NCI-H345 treated with DMSO at 0.1 percent for 48 hours (cell line): Measurements from ENCODE around the gene SLA2.
"Not testable (repeated sequence)": the region's sequence is repeated elsewhere in the genome, so short reads cannot be mapped to it uniquely, and the experiment has no call there.

Experiments used
- DNase-seq: peaks from one replicate; lab custom pipeline; 2025; ENCODE audit not compliant: unreplicated experiment; lab: John Stamatoyannopoulos, UW

The SLA2 gene

DNA sequence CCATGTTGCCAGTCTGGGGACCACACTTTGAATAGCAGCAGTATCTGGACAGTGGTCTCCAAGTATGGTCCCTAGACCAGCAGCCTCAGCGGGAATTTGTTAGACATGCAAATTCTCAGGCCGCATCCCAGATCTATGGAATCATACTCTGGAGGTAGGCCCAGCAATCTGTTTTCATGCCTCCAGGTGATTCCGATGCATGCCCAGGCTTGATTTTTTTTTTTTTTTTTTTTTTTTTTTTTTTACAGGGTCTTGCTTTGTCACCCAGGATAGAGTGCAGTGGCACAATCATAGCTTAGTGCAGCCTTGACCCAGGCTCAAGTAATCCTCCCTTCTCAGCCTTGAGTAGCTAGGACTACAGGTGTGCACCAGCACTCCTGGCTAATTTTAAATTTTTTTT lies 682 bp upstream of the SLA2 start:
- DNase-seq = no peak

DNA sequence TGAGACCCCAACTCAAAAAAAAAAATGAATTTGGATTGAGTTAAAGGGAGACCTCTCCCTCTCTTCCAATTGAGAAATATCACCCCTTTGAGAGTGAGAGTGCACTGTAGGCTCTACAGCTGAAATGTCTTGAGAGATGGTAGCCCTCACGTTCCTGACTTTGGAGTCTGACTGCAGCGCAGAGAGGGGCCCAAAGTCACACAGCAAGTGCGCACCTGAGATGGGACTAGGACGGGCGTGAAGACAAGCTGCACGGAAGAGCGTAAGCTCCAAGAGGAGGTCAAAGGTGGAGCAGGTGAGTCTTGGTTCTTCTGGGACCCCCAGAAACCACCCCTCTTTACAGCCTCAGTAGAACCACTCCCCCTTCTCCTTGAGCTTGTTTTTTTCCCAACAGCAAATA lies 643 bp downstream of the SLA2 start:
- no peak for DNase-seq

DNA sequence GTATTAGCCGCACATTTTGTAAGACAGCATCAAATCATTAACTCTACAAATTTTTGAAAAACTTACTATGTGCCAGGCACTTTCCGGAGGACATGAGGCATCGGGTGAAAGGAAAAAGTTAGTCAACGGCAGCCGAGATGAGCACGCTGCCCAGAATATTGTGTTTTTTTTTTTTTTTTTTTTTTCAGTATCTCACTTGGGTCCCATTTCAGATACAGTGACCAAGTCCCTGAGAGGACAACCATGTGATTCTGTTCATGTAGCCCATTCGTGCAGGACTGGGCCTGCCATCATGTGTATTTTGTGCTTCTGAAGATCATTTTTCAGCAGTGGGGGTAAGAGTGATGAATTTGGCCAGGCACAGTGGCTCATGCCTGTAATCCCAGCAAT lies 1.3 kb downstream of the SLA2 start:
- no peak for DNase-seq

DNA sequence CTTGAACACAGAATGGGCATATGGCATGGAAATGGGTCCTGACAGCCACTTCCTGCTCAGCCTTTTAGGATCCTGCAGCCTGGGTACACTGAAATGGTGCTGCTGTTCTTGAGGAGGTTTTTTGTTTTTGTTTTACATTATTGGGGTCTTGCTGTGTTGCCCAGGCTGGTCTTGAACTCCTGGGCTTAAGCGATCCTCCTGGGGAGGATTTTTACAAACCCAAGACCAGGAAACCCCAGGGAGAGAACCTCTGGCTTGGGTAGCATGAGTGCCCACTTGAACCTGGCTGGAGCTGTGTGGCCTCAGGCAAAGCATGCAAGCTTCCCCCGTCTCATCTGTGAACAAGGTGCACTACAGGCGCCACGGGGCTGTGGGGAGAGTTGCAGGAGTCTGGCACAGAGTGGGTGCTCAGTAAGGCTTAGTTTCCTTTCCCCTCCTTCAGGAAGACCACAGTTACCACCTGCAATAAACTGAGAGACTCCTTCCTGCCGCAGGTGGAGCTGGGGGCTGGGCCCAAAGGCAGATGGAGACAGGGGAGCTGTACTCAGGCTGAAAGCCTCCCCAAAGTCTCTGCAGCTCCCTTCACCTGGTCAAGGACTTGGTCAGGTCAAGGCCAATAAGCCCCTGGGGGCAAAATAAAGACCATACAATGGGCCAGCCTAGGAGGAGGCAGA lies 1.8 kb downstream of the SLA2 start:
- no peak for DNase-seq

DNA sequence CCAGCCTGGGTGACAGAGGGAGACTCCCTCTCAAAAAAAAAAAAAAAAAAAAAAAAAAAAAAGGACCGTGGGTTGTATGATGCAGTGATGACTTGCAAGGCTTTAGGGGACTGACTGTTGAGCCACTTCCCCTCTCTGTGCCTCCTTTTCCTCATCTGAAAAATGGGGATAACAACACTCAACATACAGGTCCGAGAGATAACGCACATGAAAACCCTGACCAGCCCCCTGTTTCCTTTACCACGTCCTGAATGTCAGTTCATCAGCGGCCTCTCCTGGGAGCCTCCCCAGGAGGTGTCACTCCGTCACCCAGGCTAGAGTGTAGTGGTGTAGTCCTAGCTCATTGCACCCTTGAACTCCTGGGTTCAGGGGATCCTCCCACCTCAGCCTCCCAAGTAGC lies 3.9 kb downstream of the SLA2 start:
- no peak for DNase-seq

DNA sequence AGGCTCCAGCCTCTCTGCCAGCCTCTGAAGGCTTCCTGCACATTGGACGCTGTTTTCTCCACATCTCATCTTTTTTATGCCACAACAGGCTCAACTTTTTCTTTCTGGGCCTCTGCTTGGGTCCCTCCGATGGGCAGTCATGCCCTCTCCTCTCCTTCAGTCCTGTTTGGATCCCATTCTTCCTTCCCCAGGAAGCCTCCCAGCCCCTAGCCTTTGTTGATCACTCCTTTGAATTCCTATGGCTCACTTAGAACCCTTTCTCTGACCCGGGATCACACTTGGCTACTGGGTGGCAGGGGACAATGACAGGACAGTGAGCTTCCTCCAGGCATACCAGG lies 4.5 kb downstream of the SLA2 start:
- no peak for DNase-seq

DNA sequence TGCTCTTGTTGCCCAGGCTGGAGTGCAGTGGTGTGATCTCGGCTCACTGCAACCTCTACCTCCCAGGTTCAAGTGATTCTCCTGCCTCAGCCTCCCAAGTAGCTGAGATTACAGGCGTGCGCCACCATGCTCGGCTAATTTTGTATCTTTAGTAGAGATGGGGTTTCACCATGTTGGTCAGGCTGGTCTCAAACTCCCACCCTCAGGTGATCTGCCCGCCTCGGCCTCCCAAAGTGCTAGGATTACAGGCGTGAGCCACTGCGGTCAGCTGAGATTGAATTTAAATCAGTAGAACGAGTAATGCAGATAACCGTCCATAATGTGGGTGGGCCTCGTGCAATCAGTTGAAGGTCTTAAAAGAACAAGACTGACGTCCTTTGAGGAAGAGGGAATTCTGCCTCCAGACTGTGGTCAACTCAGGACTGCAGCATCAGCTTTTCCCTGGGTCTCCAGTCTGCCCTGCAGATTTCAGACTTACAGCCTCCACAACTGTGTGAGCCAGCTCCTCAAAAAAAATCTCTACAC lies 7.1 kb downstream of the SLA2 start:
- not testable (repeated sequence) for DNase-seq

DNA sequence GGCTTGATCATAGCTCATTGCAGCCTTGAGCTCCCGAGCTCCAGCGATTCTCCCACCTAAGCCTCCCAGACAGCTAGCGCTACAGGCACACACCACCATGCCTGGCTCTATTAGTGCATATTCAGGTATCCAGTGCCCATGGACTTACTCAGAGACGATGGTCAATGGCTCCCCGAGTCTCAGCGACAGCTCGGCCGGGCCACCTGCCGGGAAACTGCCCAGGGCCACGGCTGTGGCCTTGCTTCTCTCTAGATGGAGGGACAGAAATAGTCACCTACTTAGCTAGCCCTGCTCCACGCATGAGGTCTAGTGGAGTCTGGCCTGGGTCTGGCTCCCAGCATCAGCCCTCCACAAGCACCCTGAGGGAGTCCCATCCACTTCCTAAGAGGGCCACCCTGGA lies 11.7 kb downstream of the SLA2 start:
- no peak for DNase-seq

DNA sequence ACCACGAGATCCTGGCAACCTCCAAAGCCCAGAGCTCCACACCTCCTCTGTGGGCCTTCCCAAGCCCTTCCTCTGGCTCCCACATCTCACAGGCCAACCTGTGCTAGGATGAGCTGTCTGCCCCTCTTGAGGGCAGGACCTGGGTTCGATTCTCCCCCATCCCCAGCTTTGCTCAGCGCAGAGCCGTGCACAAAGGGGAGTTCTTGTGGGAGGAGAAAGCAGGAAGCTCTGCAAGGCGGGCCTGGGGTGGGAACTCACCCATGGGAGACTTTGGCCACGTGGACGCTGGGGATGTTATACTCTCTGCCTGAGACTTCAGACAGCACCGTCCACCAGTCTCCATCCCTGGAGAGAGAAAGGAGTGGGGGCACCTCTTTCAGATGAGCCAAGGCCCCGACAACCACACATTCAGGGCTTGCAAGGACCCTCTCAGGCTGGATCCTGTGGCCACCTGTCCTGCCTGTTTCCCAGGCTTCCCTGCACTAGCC lies 12.7 kb downstream of the SLA2 start:
- DNase-seq = no peak

DNA sequence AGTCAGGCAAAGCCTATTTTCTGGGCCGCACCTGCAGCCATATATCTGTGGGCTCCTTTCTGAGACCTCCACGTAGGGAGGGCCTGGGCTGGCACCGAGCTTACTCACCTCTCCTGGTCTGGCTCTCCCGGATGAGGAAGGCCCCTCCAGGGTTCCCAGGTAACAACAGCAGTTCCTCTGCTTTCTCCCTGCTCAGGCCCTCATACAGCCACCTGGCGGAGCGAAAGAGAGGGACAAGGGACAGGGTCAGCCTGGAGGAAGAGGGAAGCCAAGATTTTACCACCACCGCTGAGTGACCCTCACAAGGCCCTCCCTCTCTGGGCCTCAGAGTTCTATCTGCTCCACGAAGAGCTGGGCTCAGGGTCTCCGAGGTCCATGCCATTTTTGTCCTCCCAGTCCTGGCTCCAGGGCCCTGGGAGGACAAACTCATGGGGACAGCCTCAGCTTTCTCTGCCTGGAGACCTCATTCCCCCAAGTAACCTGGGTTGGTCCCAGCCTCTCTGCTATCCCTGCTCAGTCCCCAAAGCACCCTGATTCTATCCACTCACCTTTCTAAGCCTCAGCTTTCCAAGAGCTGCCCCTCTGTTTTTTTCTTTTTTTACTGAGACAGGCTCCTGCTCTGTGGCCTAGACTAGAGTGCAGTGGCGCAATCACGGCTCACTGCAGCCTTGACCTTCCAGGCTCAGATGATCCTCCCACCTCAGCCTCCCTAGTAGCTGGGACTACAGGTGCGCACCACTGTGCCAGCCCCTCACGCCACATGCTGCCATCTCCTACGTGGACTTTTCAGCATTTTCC lies 13.3 kb downstream of the SLA2 start:
- no peak for DNase-seq

DNA sequence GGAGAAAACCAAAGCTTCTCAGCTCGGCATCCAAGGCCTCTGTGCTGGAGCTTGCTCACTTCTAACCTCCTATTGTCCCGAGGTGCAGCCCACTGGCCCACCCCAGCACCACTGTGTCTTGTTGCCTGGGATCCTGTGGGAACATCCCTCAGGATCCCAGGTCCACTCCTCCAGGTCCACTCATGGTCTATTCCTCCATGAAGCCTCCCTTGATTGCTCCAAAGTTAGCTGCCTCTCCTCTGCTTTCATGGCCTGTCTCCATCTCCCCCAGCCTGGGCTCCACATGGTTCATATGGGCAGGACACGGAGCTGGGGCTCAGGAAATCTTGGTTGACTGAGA lies 13.9 kb downstream of the SLA2 start:
- DNase-seq = no peak

DNA sequence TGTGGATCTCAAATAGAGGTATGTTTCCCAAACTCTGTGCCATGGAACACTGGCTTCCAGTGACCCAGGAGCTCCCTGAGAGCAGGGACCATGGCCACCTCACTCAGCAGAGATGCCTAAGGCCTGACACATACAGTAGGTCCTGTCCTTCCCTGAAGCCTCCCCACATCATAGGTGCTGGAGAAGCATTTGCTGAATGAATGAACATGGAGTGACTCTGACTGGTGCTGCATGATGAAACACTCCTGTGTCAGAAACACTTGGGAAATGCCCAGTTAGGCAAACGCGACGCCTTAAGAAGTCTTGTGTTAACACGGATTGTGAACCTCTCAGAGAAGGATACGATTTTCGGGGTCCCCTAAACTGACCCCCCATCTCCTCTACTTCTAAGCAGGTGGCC lies 14.3 kb downstream of the SLA2 start:
- DNase-seq = no peak

DNA sequence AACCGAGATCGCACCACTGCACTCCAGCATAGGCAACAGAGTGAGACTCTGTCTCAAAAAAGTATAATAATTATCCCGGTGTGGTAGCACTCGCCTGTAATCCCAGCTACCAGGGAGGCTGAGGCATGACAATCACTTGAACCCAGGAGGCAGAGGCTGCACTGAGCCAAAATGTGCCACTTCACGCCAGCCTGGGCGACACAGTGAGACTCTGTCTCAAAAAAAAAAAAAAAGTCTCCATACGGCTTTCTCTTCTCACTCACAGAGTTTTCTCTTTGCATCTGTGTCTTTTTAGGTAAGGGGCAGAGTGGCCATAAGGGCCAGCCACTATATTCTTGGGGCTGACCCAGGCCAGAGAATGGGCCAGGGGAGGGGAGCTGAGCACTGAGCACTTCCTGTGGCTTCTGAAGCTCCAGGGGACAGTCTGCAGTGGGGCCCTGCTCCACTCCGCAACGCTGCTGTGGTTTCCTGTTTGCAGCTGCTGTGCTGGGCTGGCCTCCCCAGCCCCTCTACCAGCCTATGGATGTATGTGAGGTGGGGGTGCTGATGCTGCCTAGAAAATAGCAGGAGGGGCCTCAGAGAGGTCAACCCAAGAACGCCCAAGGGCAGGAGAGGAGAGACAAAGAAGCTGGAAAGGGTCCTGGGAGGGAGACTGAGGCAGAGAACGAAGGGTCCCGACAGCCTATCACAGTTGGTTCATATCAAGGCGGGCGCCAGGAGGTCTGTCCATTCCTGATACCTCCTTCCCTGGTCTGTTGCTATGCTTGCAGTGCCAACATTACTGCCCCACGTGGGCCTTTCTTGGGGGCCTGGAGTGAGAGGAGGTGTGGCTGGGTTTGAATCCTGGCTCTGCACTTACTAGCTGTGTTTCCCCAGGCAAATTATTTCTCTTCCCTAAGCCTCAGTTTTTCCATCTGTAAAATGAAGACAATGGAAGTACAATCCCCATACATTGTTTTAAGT lies 16.0 kb downstream of the SLA2 start:
- DNase-seq = no peak

DNA sequence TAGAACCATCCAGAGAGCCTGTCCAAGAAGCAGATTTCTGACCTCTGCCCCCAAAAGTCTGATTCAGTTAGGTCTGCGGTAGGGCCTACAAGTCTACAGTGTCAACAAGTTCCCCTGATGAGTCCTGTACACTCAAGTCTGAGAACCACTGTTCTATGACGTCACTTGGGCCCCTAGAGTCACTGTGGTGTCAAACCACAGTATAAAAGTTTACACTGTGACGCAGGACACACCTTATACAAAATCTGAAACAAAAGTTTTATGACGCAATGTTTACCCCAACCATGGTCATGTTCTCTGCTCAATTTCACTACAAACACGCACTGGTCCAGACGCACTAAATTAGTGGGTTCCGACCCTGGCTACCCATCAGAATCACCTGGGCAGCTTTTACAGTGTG lies 17.9 kb downstream of the SLA2 start:
- DNase-seq = no peak

DNA sequence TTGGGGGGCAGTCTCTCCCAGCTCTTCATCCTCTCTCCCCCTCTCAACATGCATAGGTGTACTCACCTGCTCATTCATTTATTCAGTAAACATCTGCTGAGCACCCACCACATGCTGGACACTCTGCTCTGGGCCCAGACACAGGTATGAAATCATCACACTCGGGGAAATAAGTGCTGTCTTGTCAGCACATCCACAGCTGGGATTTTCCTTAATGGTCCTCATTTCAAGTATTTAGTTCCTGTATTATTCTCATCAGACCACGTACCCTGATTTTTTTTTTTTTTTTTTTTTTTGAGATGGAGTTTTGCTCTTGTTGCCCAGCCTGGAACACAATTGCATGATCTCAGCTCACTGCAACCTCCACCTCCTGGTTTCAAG lies 21.1 kb downstream of the SLA2 start:
- no peak for DNase-seq

DNA sequence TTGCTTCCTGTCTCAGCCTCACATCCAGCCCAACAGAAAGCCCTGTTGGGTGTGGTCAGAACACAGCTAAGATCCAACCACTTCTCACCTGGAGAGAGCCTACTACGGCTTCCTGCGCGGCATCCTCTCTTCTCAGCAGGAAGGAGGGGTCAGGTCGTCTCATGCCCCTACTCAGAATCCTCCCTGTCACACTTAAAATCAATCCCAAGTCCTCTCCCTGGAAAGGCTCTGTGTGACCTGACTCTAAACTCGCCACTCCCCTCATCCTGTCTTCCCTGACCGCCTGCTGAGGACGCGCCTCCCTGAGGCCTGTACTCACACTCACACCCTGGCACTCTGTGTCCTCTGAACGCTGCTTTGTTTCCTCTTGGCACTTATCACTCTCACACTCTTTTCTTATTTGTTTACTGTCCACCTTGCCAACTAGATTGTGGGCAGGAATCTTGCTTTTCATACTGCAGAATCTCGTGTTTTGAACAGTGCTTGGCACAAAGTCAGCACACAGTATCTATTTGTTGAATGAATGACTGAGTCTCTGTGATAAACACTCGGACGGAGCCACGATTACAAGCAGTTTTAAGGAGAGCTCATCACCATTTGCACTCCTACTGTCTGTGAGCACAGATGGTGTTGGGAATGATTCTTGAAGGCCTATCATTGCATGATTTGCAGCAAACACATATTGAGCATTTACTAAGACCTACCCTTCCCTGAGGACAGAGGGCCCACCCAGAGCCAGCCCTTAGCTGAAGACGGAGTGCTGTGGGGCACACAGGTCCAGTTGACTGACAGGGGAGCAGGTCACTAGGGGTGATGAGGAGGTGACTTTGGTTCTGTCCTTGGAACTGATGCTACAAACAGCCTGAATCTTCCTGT lies 21.7 kb downstream of the SLA2 start:
- DNase-seq = no peak

DNA sequence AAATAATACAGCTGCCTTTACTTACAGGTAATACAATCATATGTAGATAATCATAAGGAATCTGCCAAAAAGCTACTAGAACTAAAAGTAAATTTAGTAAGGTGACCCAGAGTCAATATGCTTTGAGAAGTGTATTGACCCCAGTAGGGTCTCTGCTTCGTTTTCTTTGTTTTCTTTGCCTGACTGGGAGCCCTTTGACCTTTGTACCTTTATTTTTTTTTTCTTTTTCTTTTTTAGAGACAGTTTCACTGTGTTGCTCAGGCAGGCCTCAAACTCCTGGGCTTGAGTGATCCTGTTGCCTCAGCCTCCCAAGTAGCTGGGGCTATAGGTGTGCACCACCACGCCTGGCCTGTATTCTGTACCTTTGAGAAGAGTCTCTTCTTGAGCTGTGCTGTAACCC lies 22.6 kb downstream of the SLA2 start:
- DNase-seq = no peak

DNA sequence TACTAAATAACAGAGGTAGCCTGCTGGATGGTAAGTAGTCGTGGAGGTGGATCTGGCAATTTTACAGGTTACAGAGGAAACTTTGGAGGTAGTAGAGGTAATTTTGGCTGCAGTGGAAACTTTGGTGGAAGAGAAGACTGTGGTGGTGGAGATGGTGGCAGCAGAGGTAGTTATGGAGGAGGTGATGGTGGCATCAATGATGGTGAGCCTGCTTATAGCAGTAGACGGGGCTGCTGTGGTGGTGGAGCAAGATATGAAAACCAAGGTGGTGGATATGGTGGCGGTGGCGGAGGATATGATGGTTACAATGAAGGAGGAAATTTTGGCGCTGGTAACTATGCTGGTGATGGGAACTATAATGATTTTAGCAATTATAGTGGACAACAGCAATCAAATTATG lies 25.1 kb downstream of the SLA2 start:
- DNase-seq = no peak

DNA sequence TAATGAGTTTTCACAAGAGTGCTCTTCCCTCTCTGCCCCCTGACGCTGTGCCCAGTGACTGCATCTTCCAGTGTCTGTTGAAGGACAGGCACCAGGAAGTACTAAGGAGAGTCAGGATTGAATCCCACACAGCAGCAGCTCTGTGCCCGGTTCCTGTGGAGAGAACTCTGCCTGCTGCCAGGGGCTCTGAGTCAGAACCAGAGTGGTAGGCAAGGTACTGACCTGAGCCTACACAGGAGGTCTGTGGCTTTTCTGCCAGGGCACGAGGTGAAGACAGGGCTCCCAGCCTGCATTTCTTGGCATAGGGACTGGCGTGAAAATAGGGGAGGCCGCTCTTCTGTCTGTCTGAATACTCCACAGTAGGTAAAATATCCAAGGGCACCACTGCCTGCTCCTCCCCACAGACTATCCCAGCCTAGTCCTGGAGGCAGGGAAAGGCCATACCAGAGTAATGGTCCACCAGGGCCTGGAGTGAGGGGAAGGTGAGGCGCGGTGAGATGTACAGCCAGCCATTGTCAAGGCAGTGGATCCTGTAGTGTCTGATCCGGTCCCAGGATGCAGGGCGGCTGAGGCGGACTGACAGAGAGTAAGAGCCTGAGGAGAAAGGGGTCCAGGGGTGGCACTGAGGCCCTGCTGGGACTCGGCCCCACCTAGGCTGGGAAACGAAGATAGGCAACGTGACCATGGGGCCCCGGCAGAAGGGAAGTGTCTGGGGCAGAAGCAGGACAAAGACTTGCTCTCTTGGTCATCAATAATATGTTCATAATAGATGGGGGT lies 31.0 kb downstream of the SLA2 start:
- DNase-seq = no peak

DNA sequence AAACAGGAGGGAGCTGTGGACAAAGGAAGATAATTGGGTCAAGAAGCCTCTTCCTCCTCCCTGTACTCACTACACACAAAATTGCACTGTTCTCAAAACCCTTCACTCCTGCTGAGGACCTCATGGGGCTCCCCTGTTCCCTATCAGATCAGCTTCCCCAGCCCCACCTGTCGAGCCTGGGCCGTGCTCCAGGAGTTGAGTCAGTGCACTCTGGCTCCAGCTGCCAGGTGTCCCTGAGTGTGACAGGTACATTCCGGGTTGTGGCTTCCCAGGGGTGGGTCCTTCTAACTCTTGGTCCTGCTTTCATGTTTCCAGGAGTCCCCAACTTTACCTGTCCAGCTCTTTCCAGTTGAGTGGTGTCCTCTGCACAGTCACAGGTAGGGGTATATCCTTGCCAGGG lies 32.0 kb downstream of the SLA2 start:
- peak; percentile 93 for DNase-seq
